H1 (cell line): ENCODE measurements around the gene PTPN3. TPM values are rescaled to one million over a fixed set of nuclear protein-coding genes. Genes with fewer than 3 reads are reported as not detected.

Experiments
- CTCF ChIA-PET: fragments of 300-600 bp; sonication (Branson Sonifier 250); formaldehyde crosslinking; loops from one replicate; lab custom pipeline; 2021; ENCODE audit not compliant: partially characterized antibody; lab: Charles Lee
- POLR2A ChIA-PET: fragments of 300-600 bp; sonication (Branson Sonifier 250); formaldehyde crosslinking; loops from one replicate; lab custom pipeline; 2021; ENCODE audit warnings: inconsistent platforms; ENCODE audit not compliant: partially characterized antibody; lab: Charles Lee
- DNase-seq, 2 experiments: peaks; one replicate each; pipeline versions ENCODE4 v3.0.0 to v3.0.0-alpha.2; 2010 to 2022; ENCODE audit warnings: low spot score in 2 of 2, low read depth in 1 of 2, mixed read lengths in 1 of 2
- FAIRE-seq: peaks from 2 replicates; lab custom pipeline; 2011; peaks lifted over from hg19 to GRCh38; lab: Jason Lieb, UNC
- H2AFZ ChIP-seq: 2 replicates; pipeline ENCODE4 v1.8.1; 2012; ENCODE audit warnings: low read length, inconsistent platforms
- H2AK5ac ChIP-seq: 2 replicates; pipeline ENCODE4 v1.6.1; 2013; ENCODE audit warnings: low read depth, low read length
- H2BK120ac ChIP-seq: replicated peaks from 2 replicates; pipeline ENCODE3; 2013; ENCODE audit warnings: low read depth, low read length, inconsistent platforms
- H2BK12ac ChIP-seq: 2 replicates; pipeline ENCODE4 v1.6.1; 2013; ENCODE audit warnings: low read depth, low read length
- H2BK15ac ChIP-seq: 2 replicates; pipeline ENCODE4 v1.6.1; 2013; ENCODE audit warnings: low read length
- H2BK20ac ChIP-seq: 2 replicates; pipeline ENCODE4 v1.6.1; 2013; ENCODE audit warnings: low read length
- H2BK5ac ChIP-seq: 2 replicates; pipeline ENCODE4 v1.6.1; 2013; ENCODE audit warnings: low read depth, low read length
- H3K14ac ChIP-seq: 2 replicates; pipeline ENCODE4 v1.6.1; 2013; ENCODE audit warnings: inconsistent platforms; ENCODE audit not compliant: insufficient read length
- H3K18ac ChIP-seq: 2 replicates; pipeline ENCODE4 v1.6.1; 2013; ENCODE audit warnings: low read length; ENCODE audit errors: extremely low read depth
- H3K23ac ChIP-seq: 2 replicates; pipeline ENCODE4 v1.6.1; 2013; ENCODE audit warnings: inconsistent platforms; ENCODE audit not compliant: insufficient read length
- H3K23me2 ChIP-seq: 2 replicates; pipeline ENCODE4 v1.6.1; 2013; ENCODE audit warnings: low read depth, low read length
- H3K27ac ChIP-seq: 2 replicates; pipeline ENCODE4 v1.6.1; 2011; ENCODE audit warnings: low read depth, low read length, inconsistent platforms
- H3K27me3 ChIP-seq, 4 experiments: replicated peaks in 1 of 4; 1 replicate in 1 of 4; 2 replicates in 3 of 4; pipeline versions ENCODE4 v1.6.1 to v1.8.1; 2011 to 2013; ENCODE audit warnings: low read length in 3 of 4, mild to moderate bottlenecking in 3 of 4, inconsistent platforms in 2 of 4, mixed read lengths in 2 of 4, moderate library complexity in 1 of 4; ENCODE audit not compliant: control insufficient read depth in 3 of 4, insufficient read depth in 3 of 4; ENCODE audit errors: extremely low read depth in 1 of 4
- H3K36me3 ChIP-seq, 4 experiments: 2 replicates each; pipeline versions ENCODE4 v1.6.1 to v1.8.1; 2011 to 2013; ENCODE audit warnings: mild to moderate bottlenecking in 4 of 4, low read length in 3 of 4, moderate library complexity in 2 of 4, control low read depth in 1 of 4, inconsistent platforms in 1 of 4; ENCODE audit not compliant: insufficient read depth in 4 of 4, control insufficient read depth in 2 of 4
- H3K4ac ChIP-seq: replicated peaks from 2 replicates; pipeline ENCODE3; 2013; ENCODE audit warnings: low read length, low read depth, mixed read lengths, inconsistent platforms; ENCODE audit not compliant: insufficient read length
- H3K4me1 ChIP-seq, 4 experiments: replicated peaks in 1 of 4; 1 replicate in 1 of 4; 2 replicates in 3 of 4; pipeline versions ENCODE4 v1.6.1 to v1.8.1; 2011 to 2013; ENCODE audit warnings: low read length in 3 of 4, inconsistent platforms in 2 of 4, mixed read lengths in 1 of 4; ENCODE audit not compliant: insufficient read depth in 4 of 4, control insufficient read depth in 3 of 4
- H3K4me2 ChIP-seq, 2 experiments: 2 replicates each; pipeline versions ENCODE4 v1.6.1 to v1.8.1; 2011 to 2013; ENCODE audit warnings: low read depth in 2 of 2, low read length in 2 of 2, control low read depth in 1 of 2, inconsistent platforms in 1 of 2, mild to moderate bottlenecking in 1 of 2; ENCODE audit not compliant: insufficient read depth in 1 of 2
- H3K4me3 ChIP-seq, 4 experiments: fragments of 200-600, 300-600 bp in 1 of 4; sonication (generic), shearing (Covaris generic), sonication (Bioruptor Twin) in 1 of 4; 2 replicates each; pipeline versions ENCODE4 v1.5.1 to v1.8.1; 2011 to 2016; ENCODE audit warnings: low read length in 4 of 4, low read depth in 3 of 4, control low read depth in 2 of 4, inconsistent platforms in 2 of 4, mild to moderate bottlenecking in 2 of 4, mixed read lengths in 1 of 4, moderate library complexity in 1 of 4; ENCODE audit not compliant: insufficient read depth in 2 of 4; ENCODE audit errors: extremely low read depth in 1 of 4
- H3K56ac ChIP-seq: replicated peaks from 2 replicates; pipeline ENCODE3; 2013; ENCODE audit warnings: low read depth, mild to moderate bottlenecking, mixed read lengths, low read length, inconsistent platforms; ENCODE audit not compliant: insufficient read length
- H3K79me1 ChIP-seq: 2 replicates; pipeline ENCODE4 v1.6.1; 2013; ENCODE audit warnings: low read depth, low read length, control low read depth
- H3K79me2 ChIP-seq, 2 experiments: 2 replicates each; pipeline versions ENCODE4 v1.6.1 to v1.8.1; 2012 to 2013; ENCODE audit warnings: low read length in 2 of 2, mild to moderate bottlenecking in 2 of 2, inconsistent platforms in 1 of 2; ENCODE audit not compliant: insufficient read depth in 2 of 2, control insufficient read depth in 1 of 2
- H3K9ac ChIP-seq, 4 experiments: replicated peaks in 1 of 4; 1 replicate in 1 of 4; 2 replicates in 3 of 4; pipeline versions ENCODE4 v1.6.1 to v1.8.1; 2011 to 2013; ENCODE audit warnings: low read depth in 3 of 4, low read length in 3 of 4, control low read depth in 2 of 4, mild to moderate bottlenecking in 2 of 4, moderate library complexity in 2 of 4, inconsistent platforms in 1 of 4; ENCODE audit errors: extremely low read depth in 1 of 4
- H3K9me3 ChIP-seq, 2 experiments: 2 replicates each; pipeline versions ENCODE4 v1.6.1 to v1.8.1; 2012 to 2013; ENCODE audit warnings: mild to moderate bottlenecking in 2 of 2, moderate library complexity in 2 of 2, control low read depth in 1 of 2, inconsistent platforms in 1 of 2, low read depth in 1 of 2, low read length in 1 of 2, mixed read lengths in 1 of 2; ENCODE audit not compliant: insufficient read depth in 2 of 2
- H4K20me1 ChIP-seq, 2 experiments: replicated peaks in 1 of 2; 2 replicates each; pipeline versions ENCODE3 to v1.8.1; 2011 to 2013; ENCODE audit warnings: inconsistent platforms in 2 of 2, low read length in 2 of 2, mild to moderate bottlenecking in 1 of 2; ENCODE audit not compliant: insufficient read depth in 2 of 2, control insufficient read depth in 1 of 2
- H4K5ac ChIP-seq: 2 replicates; pipeline ENCODE4 v1.6.1; 2013; ENCODE audit warnings: low read length, low read depth, mixed read lengths, inconsistent platforms; ENCODE audit not compliant: insufficient read length
- H4K8ac ChIP-seq: 2 replicates; pipeline ENCODE4 v1.8.0; 2013; ENCODE audit warnings: mild to moderate bottlenecking, moderate library complexity, low read length, inconsistent platforms; ENCODE audit not compliant: insufficient read depth; ENCODE audit errors: extremely low read depth
- H4K91ac ChIP-seq: replicated peaks from 2 replicates; pipeline ENCODE3; 2013; ENCODE audit warnings: low read length, mixed read lengths, inconsistent platforms; ENCODE audit not compliant: insufficient read length
- BACH1 ChIP-seq: IDR thresholded peaks from 2 replicates; pipeline ENCODE4 v1.6.1; 2012; ENCODE audit warnings: low read length, improper control_type of control experiment
- CBX8 ChIP-seq: fragments of 300-800, 300-1000 bp; sonication (generic); IDR thresholded peaks from 2 replicates; pipeline ENCODE4 v1.7.1; 2016; ENCODE audit warnings: low read depth, low read length, borderline replicate concordance
- EP300 ChIP-seq, 2 experiments: IDR thresholded peaks; 1 replicate in 1 of 2; 2 replicates in 1 of 2; pipeline ENCODE4 v1.6.1; 2011 to 2012; ENCODE audit warnings: low read depth in 2 of 2, low read length in 2 of 2, mild to moderate bottlenecking in 2 of 2, borderline replicate concordance in 1 of 2, inconsistent platforms in 1 of 2, moderate library complexity in 1 of 2
- KDM1A ChIP-seq: fragments of 200-600, 300-600 bp; sonication (generic); IDR thresholded peaks from 2 replicates; pipeline ENCODE4 v1.7.1; 2016; ENCODE audit warnings: mild to moderate bottlenecking, low read length, borderline replicate concordance
- KDM4A ChIP-seq: IDR thresholded peaks from one replicate; pipeline ENCODE4 v1.7.1; 2012; ENCODE audit warnings: low read depth, mild to moderate bottlenecking, moderate library complexity, low read length, inconsistent platforms; ENCODE audit not compliant: severe bottlenecking
- KDM5A ChIP-seq: fragments of 200-600 bp; IDR thresholded peaks from 2 replicates; pipeline ENCODE4 v1.7.1; 2012; ENCODE audit warnings: mild to moderate bottlenecking, low read length, inconsistent platforms, mixed read lengths
- MAFK ChIP-seq: IDR thresholded peaks from 2 replicates; pipeline ENCODE4 v1.6.1; 2012; ENCODE audit warnings: low read depth, mild to moderate bottlenecking, improper control_type of control experiment, low read length
- RAD21 ChIP-seq, 2 experiments: IDR thresholded peaks in 1 of 2; conservative IDR thresholded peaks in 1 of 2; 2 replicates each; pipeline ENCODE4 v1.6.1; 2011; ENCODE audit warnings: low read depth in 2 of 2, low read length in 2 of 2, improper control_type of control experiment in 1 of 2, inconsistent platforms in 1 of 2, mild to moderate bottlenecking in 1 of 2, moderate library complexity in 1 of 2
- RXRA ChIP-seq: IDR thresholded peaks from 2 replicates; pipeline ENCODE4 v1.6.1; 2011; ENCODE audit warnings: low read depth, mild to moderate bottlenecking, low read length, moderate library complexity; ENCODE audit not compliant: insufficient read depth
- SAP30 ChIP-seq: fragments of 300-600 bp; sonication (generic); IDR thresholded peaks from 2 replicates; pipeline ENCODE4 v1.7.1; 2012; ENCODE audit warnings: low read length, moderate library complexity, mild to moderate bottlenecking, inconsistent platforms; ENCODE audit not compliant: insufficient read depth, insufficient replicate concordance
- SIX5 ChIP-seq: IDR thresholded peaks from 2 replicates; pipeline ENCODE4 v1.6.1; 2011; ENCODE audit warnings: mild to moderate bottlenecking, low read depth, low read length
- TAF7 ChIP-seq: optimal IDR thresholded peaks from 2 replicates; pipeline ENCODE3; 2011; ENCODE audit warnings: low read depth, mild to moderate bottlenecking, inconsistent platforms, low read length, moderate library complexity, borderline replicate concordance
- TBP ChIP-seq: IDR thresholded peaks from 2 replicates; pipeline ENCODE4 v1.6.1; 2011; ENCODE audit warnings: low read depth, low read length, improper control_type of control experiment
- WGBS, 2 experiments: shearing (Covaris generic) in 1 of 2; methylation state at CpG; one replicate each; pipeline versions ENCODE4 v1.1.6 to v1.1.7; 2013 to 2015; ENCODE audit warnings: low lambda C conversion rate in 2 of 2, mixed read lengths in 2 of 2, inconsistent platforms in 1 of 2, low coverage in 1 of 2, missing lambda C conversion rate in 1 of 2; ENCODE audit not compliant: insufficient replicate concordance in 2 of 2, insufficient coverage in 1 of 2, insufficient read length in 1 of 2; ENCODE audit errors: extremely low coverage in 1 of 2, missing lambda C conversion rate in 1 of 2; 5-methylcytosine and 5-hydroxymethylcytosine counted together
- polyA plus RNA-seq, 7 experiments: library from polyadenylated mRNA; depleted of rRNA in 3 of 7; stranded (reverse) in 5 of 7; unstranded in 2 of 7; fragments of >200 nt in 5 of 7; fragments of 200-250 nt in 2 of 7; gene quantifications; 1 replicate in 5 of 7; 2 replicates in 1 of 7; 4 replicates in 1 of 7; pipeline versions ENCODE4 v1.2.1 to v1.2.3, GENCODE V29; 2011 to 2013; ENCODE audit warnings: missing spikeins in 2 of 7, mixed read lengths in 2 of 7
- total RNA-seq: library from RNA; stranded (reverse); fragmentation: NEBNext Ultra II Directional; extraction: Animal tissue kit (Norgen Biotek cat#: 25700); gene quantifications from 2 replicates; pipeline ENCODE4 v1.2.1, GENCODE V29; 2021

The PTPN3 gene
- total and polyA plus RNA-seq, 2 of the 8 experiments (the other 6 are each of a cell fraction or from before 2014, with no cell fraction given) = 2.9 to 3.7 TPM

DNA sequence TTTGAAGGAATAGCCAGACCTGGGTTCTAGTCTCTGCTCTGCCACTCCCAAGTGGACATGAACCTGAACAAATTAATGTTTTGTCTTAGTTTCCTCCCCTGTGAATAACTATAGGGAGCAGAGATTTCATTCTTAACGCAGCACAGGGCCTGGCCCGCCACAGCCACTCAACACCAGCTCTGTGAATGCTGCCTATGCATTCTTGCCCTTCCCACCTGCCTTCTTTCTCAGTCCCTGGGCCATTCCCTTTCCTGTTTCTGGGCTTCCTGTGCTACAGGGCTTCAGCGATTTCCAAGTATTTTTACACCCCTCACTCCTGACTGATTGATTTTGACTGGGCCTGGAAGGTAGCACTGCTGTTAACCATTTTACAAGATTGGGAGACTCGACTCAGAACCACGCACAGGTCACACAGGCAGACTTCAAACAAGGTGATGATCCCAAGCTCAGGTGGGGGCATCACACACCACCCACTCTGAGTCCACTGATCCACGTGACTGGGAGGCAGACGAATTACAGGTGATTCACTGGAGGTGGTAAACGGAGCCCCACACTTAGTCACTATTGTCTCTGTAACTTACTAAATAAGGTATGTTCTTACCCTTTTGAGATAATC lies 21.4 kb downstream of the PTPN3 start:
- H2BK120ac ChIP-seq = no peak overlapping the region
- H2BK12ac ChIP-seq = no peak overlapping the region
- no peak overlapping the region for H3K27ac ChIP-seq
- DNase-seq (no peak), FAIRE-seq (no peak)
- H3K36me3 ChIP-seq = no peaks in the 10 kb centered on the region
- no peak overlapping the region for H4K5ac ChIP-seq
- no peaks in the 10 kb centered on the region for H3K23me2 ChIP-seq
- H4K8ac ChIP-seq = no peak overlapping the region
- H3K4me3 ChIP-seq = no peak overlapping the region
- ChIA-PET CTCF (no interaction called here), POLR2A (no interaction called here)
- no peak overlapping the region for H3K4me2 ChIP-seq
- H2AFZ ChIP-seq = no peak overlapping the region
- no peak overlapping the region for H3K23ac ChIP-seq
- no peak overlapping the region for H3K14ac ChIP-seq
- no peaks in the 10 kb centered on the region for H3K27me3 ChIP-seq
- WGBS, 2 experiments = 88% methylated on average over 8 of the region's 8 CpGs; no CpG with 5 or more reads in 1 of the 2 experiments
- no peak overlapping the region for H2BK5ac ChIP-seq
- no peak overlapping the region for H3K4ac ChIP-seq
- no peak overlapping the region for H2BK20ac ChIP-seq
- H2AK5ac ChIP-seq = no peak overlapping the region
- no peak overlapping the region for H3K18ac ChIP-seq
- H4K20me1 ChIP-seq = no peaks in the 10 kb centered on the region
- no peaks in the 10 kb centered on the region for H3K9me3 ChIP-seq
- H3K4me1 ChIP-seq = no peaks in the 10 kb centered on the region
- no peaks in the 10 kb centered on the region for H3K79me2 ChIP-seq
- no peak overlapping the region for H4K91ac ChIP-seq
- H2BK15ac ChIP-seq = no peak overlapping the region
- H3K79me1 ChIP-seq = no peaks in the 10 kb centered on the region
- no peak overlapping the region for H3K9ac ChIP-seq
- H3K56ac ChIP-seq = no peak overlapping the region
- TF ChIP-seq MAFK = no peak
- TF ChIP-seq KDM1A = no peak
- TF ChIP-seq SIX5 = no peak
- TF ChIP-seq TAF7 = no peak
- TF ChIP-seq RXRA = no peak
- no peak for TF ChIP-seq SAP30
- no peak for TF ChIP-seq BACH1
- no peak for TF ChIP-seq CBX8
- no peak for TF ChIP-seq EP300 (IDR thresholded peaks at IDR 0.05; ENCODE audit: borderline replicate concordance in 1 of 2, low read depth in 2 of 2, low read length in 2 of 2)
- TF ChIP-seq TBP = no peak
- no peak for TF ChIP-seq KDM5A
- no peak for TF ChIP-seq RAD21 (IDR thresholded peaks at IDR 0.05 in 1 of 2, conservative IDR thresholded peaks at IDR 0.05 in 1 of 2; ENCODE audit: low read depth in 2 of 2, low read length in 2 of 2)
- TF ChIP-seq KDM4A = no peak
